ENCODE measurements around the gene TUT7. TPM values are rescaled to one million over a fixed set of nuclear protein-coding genes. Genes with fewer than 3 reads are reported as not detected.

TUT7 gene
- total and polyA plus RNA-seq, 2 of the 4 experiments (the other 2 are of a cell fraction), result 13.3 to 33.3 TPM

DNA sequence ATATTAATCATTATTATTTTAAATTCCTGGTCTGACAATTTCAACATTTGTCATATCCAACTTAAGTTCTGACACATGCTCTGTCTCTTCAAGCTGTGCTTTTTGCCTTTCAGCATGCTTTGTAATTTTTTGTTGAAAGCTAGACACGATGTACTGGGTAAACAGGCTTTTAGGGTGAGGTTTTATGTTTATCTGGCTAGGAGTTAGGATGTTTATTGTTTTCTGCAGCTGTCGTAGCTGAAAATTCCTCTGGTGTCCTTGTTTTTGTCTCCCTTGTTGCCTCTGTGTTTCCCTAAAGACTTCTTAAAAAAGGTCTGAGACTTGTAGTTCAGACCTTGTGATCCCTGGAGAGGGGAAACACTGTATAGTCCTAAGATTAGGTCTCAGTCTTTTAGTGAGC lies 20.6 kb downstream of the TUT7 start:
- no TSS peak for BruUV-seq (replicated peaks)
- no peak overlapping the region for H3K56ac ChIP-seq (ENCODE audit: extremely low read depth, insufficient read depth, low read length)
- no peak overlapping the region for H2AK5ac ChIP-seq (ENCODE audit: low read depth, low read length)
- H3K4ac ChIP-seq (ENCODE audit: low read depth, low read length), result no peak overlapping the region
- intact Hi-C loops (cut with micrococcal nuclease), result no loop called here
- no peak overlapping the region for H2AK9ac ChIP-seq (replicated peaks; ENCODE audit: low read depth, low read length, poor library complexity)
- dilution Hi-C loops (cut with HindIII; ENCODE audit: low sequenced_read_pairs, unreplicated experiment), result no loop called here
- peaks cover 33% of the 10 kb centered on the region for H3K36me3 ChIP-seq (ENCODE audit: control insufficient read depth, insufficient read depth, low read length)
- no peak overlapping the region for H3K4me3 ChIP-seq (ENCODE audit: insufficient read depth, low read depth, low read length)
- H2BK15ac ChIP-seq (ENCODE audit: low read depth, low read length), result no peak overlapping the region
- H3K9me3 ChIP-seq (ENCODE audit: control insufficient read depth, insufficient read depth, low read length), result no peaks in the 10 kb centered on the region
- no peak overlapping the region for H3K23ac ChIP-seq (ENCODE audit: low read depth, low read length)
- ChIA-PET POLR2A (ENCODE audit: unreplicated experiment) (no interaction called here), CTCF (no interaction called here)
- H3K9ac ChIP-seq (ENCODE audit: low read depth, low read length), result no peak overlapping the region
- in situ Hi-C loops (cut with MboI; ENCODE audit: low sequenced_read_pairs), result no loop called here
- H3K9me1 ChIP-seq (ENCODE audit: insufficient read depth, low read length), result no peaks in the 10 kb centered on the region
- WGBS, 2 experiments (ENCODE audit: extremely low coverage in 2 of 2, insufficient read length in 1 of 2), result no CpG with 5 or more reads among the region's 2 CpGs
- no peak overlapping the region for H3K14ac ChIP-seq (replicated peaks; ENCODE audit: low read depth, low read length)
- no peaks in the 10 kb centered on the region; the same call in 1 of the 2 replicates for H4K20me1 ChIP-seq (ENCODE audit: insufficient read depth, low read length)
- no peak overlapping the region for H3K4me2 ChIP-seq (ENCODE audit: low read depth, low read length)
- no peak overlapping the region for H3K18ac ChIP-seq (ENCODE audit: low read depth, low read length)
- DNase-seq (no peak), ATAC-seq (ENCODE audit: low read depth) (no peak)
- no peak overlapping the region for H2AFZ ChIP-seq (replicated peaks; ENCODE audit: low read length, poor library complexity)
- 0 out of 2 replicates have a peak, but pooled peaks cover 3% of the 10 kb centered on the region for H3K4me1 ChIP-seq (ENCODE audit: control insufficient read depth, insufficient read depth, low read length)
- H2BK20ac ChIP-seq (ENCODE audit: low read depth, low read length), result no peak overlapping the region
- no peak overlapping the region for H2BK5ac ChIP-seq (ENCODE audit: low read depth, low read length, poor library complexity, severe bottlenecking)
- H4K5ac ChIP-seq (ENCODE audit: low read depth, low read length), result no peak overlapping the region
- H3K27me3 ChIP-seq (ENCODE audit: control insufficient read depth, insufficient read depth, low read length), result no peaks in the 10 kb centered on the region
- H4K91ac ChIP-seq (ENCODE audit: insufficient read depth, low read depth, low read length), result no peak overlapping the region
- no peak overlapping the region for H4K8ac ChIP-seq (ENCODE audit: low read depth in 2 of 2, low read length in 2 of 2)
- H3K27ac ChIP-seq (ENCODE audit: insufficient read depth, low read length), result no peak overlapping the region
- peaks cover under 1 to 13% of the 10 kb centered on the region in 2 experiments for H3K79me1 ChIP-seq (ENCODE audit: low read depth in 1 of 2, low read length in 2 of 2)
- H2BK120ac ChIP-seq (ENCODE audit: low read depth, low read length), result no peak overlapping the region
- TF ChIP-seq RCOR1 (IDR thresholded peaks at IDR 0.05; ENCODE audit: insufficient replicate concordance, low read length) (no peak), RAD21 (IDR thresholded peaks at IDR 0.05; ENCODE audit: low read length) (no peak), POLR2A (IDR thresholded peaks at IDR 0.05; ENCODE audit: low read depth, low read length) (no peak), CHD1 (IDR thresholded peaks at IDR 0.05; ENCODE audit: low read depth, low read length) (no peak), BHLHE40 (IDR thresholded peaks at IDR 0.05; ENCODE audit: low read depth, low read length) (no peak), MAZ (IDR thresholded peaks at IDR 0.05; ENCODE audit: borderline replicate concordance, low read depth, low read length) (no peak), SMC3 (IDR thresholded peaks at IDR 0.05; ENCODE audit: low read depth, low read length) (no peak), FOS (IDR thresholded peaks at IDR 0.05; ENCODE audit: low read depth, low read length) (no peak), CEBPB (IDR thresholded peaks at IDR 0.05; ENCODE audit: low read depth, low read length) (no peak), MXI1 (IDR thresholded peaks at IDR 0.05; ENCODE audit: borderline replicate concordance, low read depth, low read length) (no peak), MAFK (IDR thresholded peaks at IDR 0.05; ENCODE audit: low read depth, low read length) (no peak)
- TF ChIP-seq, protein P1, sequence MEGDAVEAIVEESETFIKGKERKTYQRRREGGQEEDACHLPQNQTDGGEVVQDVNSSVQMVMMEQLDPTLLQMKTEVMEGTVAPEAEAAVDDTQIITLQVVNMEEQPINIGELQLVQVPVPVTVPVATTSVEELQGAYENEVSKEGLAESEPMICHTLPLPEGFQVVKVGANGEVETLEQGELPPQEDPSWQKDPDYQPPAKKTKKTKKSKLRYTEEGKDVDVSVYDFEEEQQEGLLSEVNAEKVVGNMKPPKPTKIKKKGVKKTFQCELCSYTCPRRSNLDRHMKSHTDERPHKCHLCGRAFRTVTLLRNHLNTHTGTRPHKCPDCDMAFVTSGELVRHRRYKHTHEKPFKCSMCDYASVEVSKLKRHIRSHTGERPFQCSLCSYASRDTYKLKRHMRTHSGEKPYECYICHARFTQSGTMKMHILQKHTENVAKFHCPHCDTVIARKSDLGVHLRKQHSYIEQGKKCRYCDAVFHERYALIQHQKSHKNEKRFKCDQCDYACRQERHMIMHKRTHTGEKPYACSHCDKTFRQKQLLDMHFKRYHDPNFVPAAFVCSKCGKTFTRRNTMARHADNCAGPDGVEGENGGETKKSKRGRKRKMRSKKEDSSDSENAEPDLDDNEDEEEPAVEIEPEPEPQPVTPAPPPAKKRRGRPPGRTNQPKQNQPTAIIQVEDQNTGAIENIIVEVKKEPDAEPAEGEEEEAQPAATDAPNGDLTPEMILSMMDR (conservative IDR thresholded peaks at IDR 0.05; ENCODE audit: low read depth, low read length), result no peak
- TF ChIP-seq, protein P2, sequence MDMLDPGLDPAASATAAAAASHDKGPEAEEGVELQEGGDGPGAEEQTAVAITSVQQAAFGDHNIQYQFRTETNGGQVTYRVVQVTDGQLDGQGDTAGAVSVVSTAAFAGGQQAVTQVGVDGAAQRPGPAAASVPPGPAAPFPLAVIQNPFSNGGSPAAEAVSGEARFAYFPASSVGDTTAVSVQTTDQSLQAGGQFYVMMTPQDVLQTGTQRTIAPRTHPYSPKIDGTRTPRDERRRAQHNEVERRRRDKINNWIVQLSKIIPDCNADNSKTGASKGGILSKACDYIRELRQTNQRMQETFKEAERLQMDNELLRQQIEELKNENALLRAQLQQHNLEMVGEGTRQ (IDR thresholded peaks at IDR 0.05; ENCODE audit: low read depth, low read length), result no peak
- TF ChIP-seq, protein P3, sequence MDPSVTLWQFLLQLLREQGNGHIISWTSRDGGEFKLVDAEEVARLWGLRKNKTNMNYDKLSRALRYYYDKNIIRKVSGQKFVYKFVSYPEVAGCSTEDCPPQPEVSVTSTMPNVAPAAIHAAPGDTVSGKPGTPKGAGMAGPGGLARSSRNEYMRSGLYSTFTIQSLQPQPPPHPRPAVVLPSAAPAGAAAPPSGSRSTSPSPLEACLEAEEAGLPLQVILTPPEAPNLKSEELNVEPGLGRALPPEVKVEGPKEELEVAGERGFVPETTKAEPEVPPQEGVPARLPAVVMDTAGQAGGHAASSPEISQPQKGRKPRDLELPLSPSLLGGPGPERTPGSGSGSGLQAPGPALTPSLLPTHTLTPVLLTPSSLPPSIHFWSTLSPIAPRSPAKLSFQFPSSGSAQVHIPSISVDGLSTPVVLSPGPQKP (IDR thresholded peaks at IDR 0.05; ENCODE audit: borderline replicate concordance, low read depth, low read length), result no peak
